ENCODE measurements around the gene TESK2.
A peak's percentile ranks its signal among the peaks of the same experiment; 100 is the strongest.

The TESK2 gene

DNA sequence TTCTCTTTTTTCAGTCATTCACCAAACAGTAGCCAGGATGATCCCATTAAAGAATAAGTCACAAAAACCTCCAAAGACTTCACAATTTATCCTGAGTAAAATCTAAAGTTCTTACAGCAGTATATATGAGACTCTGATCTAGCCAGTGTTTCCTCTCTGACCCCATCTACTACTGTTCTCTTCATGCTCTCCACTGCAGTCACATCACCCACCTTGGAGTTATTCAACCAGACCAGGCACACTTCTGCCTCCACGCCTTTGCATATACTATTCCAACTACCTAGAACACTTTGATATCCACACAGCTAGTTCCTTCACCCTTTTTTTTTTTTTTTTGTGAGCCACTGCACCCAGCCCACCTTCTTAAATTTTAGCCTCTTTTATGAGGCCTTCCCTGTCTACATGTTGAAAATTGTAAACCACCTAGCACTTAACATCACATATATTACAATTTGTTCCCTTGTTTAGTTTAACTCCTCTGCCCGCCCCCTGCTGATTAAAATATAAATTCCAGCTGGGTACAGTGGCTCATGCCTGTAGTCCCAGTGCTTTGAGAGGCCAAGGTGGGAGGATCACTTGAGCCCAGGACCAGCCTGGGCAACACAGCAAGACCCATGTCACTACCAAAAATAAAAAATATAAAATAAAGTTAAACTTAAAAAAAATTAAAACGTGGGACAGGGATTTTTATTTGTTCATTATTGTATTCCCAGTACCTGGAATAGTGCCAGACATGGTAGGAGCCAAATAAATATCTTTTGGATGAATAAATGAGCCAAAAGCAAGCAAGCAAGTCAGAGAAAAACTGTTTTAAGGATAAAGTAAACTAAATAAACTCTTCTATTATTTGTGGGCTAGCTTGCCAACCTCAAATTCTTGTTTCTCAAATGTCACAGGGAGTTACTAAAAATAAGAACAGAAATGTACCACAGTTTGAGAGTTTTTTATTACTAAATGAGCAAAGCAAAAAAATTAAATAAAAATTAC is 115.6 kb downstream of the TESK2 start:
- DNase-seq (ENCODE audit: low spot score), result peak; percentile 5

DNA sequence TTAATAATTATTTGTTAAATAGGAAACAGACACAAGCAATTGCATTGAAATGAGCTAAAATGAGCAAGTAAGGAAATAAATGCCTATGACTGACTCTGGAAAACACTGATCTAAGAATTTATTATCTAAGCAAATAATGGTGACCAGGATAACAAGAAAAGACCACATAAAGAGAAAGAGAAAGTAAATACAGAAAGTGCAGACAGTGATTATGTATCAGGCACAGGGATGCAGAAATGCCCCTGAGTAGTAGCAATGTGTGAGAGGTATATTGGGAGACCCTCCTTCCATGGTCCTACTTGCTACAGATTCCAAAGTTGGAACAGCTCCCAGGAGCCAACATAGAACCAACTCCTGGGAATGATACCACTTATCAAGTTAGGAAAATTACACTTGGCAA is 117.4 kb downstream of the TESK2 start:
- no peak for DNase-seq (ENCODE audit: low spot score)

DNA sequence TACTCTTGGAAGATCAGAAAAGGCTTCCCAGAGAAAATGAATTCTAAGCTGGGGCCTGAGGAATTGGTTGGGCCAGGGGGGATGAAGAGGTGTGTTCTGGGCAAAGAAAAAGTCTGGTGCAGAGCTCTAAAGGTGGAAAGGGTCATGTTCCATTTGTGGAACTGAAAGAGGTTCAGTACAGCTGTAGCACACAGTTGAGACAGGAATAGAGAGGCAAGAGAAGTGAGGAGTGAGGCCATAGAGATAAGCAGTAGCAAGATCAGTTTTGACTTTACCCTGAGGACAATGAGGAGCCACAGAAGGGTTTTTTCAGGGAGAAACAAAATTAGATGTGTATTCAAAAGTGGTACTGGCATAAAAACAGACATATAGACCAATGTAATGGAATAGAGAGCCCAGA is 120.4 kb downstream of the TESK2 start:
- DNase-seq (ENCODE audit: low spot score), result no peak

DNA sequence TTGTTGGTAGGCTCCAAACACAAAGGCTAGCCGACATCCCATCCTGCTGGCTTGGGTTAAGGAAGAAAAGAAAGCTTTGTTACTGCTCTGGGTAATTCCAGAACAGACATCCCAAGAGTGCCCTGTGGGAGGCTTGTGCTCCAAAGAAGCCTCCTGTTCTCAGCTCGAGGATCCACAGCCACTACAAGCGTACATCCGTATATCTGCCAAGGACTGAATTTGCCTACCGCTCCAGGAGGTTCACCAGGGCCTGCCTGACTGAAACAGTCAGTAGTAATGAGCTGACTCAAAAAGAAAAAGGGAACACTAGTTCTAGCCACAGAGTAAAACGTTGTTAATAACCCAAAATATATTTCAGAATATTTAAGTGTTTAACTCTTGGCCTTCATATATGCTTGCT is 125.9 kb downstream of the TESK2 start:
- no peak for DNase-seq (ENCODE audit: low spot score)

DNA sequence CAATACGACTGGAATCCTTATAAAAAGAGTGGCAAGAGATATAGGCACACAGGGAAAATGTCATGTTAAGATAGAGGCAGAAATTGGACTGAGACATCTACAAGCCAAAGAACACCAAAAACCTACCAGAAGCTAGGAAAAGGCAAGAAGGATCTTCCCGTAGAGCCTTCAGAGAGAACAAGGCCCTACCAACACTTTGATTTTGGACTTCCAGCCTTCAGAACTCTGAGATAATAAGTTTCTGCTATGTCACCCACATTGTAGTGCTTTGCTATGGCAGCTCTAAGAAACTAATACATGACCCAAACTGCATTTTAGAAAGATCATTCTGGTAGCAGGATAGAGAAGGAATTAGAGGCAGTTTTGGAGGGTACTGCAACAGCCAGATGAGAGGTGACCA is 126.7 kb downstream of the TESK2 start:
- no peak for DNase-seq (ENCODE audit: low spot score)

DNA sequence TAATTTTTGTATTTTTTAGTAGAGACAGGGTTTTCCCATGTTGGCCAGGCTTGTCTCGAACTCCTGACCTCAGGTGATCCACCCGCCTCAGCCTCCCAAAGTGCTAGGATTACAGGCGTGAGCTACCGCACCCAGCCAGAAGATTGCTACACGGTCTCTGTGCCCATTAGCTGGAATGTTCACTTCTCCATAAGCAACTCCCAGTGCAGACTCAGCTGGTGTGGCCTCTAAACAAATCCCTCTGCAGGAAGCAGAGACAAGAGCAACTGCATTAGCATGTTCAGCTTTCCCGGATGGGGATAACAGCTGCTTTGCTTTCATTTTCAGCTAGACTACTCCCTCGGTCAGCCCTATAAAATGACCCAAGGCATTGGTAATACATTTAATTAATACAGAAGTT is 130.0 kb downstream of the TESK2 start:
- DNase-seq (ENCODE audit: low spot score), result peak; percentile 80

DNA sequence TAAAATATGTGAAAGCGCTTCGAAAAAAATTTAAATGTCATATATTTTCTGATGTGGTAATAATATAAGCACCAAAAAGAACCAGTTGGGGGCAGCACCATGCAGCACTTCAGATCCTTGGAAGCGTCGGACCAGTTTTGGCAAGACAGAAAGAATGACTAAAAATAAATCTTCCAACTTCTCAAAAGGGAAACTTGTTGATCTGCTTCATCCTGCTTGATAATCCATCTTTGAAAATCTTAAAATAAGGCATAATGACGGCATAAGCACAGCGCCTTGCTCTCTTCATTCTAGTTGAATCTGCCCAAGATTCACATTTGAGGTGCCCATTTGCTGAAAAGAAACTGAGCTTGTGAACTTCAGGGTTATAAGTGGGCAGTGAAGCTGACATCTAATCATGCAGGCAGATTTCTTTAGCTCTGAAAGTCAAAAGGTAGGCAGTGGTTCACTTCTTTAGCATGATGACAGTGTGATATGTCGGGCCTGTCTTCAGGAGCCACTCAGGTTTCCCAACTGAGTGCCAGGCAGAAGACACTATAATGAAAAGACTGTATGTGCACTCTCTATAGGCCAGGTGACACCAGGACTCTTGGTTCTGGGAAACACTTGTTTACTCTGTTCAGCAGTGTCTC is 131.0 kb downstream of the TESK2 start:
- DNase-seq (ENCODE audit: low spot score), result peak; percentile 65

DNA sequence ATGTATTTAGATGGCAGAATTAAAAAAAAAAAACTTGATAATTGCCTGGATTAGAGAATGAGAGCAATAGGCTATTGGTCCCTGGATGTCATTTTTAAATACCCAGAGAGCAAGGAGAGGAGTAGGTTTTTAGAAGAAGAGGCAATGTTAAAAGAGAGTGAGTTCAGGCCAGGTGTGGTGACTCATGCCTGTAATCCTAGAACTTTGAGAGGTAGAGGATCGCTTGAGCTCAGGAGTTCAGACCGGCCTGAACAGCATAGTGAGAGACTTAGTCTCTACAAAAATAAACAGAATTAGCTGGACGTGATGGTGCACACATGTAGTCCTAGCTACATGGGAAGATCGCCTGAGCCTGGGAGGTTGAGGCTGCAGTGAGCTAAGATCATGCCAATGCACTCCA is 134.8 kb downstream of the TESK2 start:
- no peak for DNase-seq (ENCODE audit: low spot score)

DNA sequence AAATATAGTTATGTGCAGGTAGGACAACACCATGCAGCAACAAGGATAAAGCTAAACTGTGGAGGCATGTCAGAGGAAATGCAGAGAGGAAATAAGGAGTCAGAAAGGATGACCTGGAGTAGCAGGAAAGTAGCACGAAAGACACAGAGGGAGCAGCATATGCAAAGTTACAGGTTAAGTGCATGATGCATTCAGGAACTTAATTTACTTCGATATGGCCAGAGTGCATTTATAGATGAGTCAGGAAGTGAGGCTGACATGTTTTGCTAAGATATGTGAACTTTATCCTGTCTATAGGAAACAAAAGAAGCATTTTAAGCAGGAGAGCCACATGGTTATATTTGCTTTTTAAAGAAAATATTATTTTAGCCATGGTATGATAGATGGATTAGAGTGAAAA is 135.3 kb downstream of the TESK2 start:
- DNase-seq (ENCODE audit: low spot score), result no peak

DNA sequence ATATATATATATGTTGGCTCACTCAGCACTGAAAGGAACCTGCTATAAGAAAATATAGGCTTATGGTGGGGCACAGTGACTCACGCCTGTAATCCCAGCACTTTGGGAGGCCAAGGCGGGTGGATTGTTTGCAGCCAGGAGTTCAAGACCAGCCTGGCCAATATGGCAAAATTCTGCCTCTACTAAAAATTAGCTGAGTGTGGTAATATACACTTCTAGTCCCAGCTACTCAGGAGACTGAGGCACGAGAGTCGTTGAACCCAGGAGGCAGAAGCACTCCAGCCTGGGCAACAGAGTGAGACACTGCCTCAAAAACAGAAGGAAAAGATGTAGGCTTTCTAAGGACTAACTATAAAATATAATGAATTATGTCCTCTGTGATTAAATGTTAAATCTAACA is 136.1 kb downstream of the TESK2 start:
- DNase-seq (ENCODE audit: low spot score), result no peak

DNA sequence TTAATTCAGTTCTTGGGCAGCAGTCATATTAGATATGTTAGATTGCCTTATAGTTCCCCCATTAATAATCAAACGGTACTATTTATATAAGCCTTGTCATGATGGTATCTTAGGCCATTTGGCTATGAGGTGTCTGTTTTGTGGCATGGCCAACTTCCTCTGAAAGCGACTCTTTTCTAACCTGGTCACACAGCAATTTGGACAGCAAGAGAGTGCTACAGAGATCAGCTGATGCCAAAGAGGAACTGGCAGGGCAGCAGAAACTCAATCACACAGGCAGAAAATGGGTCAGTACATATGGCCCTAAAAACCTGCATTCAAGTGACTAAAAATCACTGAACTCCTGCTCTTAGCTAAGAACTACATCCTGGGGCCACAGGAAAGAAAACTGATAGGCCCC is 137.3 kb downstream of the TESK2 start:
- no peak for DNase-seq (ENCODE audit: low spot score)

DNA sequence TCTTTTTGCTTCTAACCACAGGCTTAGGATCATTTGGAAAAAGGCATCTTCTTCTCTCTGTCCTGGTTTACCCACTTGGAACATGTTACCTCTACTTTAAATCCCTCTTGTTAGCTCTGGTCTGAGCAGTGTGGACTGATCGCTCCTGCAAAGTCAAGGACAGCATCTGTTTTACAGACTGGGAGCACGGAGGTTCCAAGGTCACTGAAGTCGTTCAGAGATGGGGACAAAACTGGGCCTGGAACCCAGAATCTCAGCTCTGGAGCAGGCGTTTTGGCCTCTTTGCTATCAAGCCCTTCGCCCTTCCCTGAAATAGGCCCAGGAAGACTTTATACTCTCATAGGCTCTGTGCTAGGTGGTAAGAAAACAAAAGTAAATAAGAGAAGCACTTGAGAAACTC is 139.5 kb downstream of the TESK2 start:
- no peak for DNase-seq (ENCODE audit: low spot score)

DNA sequence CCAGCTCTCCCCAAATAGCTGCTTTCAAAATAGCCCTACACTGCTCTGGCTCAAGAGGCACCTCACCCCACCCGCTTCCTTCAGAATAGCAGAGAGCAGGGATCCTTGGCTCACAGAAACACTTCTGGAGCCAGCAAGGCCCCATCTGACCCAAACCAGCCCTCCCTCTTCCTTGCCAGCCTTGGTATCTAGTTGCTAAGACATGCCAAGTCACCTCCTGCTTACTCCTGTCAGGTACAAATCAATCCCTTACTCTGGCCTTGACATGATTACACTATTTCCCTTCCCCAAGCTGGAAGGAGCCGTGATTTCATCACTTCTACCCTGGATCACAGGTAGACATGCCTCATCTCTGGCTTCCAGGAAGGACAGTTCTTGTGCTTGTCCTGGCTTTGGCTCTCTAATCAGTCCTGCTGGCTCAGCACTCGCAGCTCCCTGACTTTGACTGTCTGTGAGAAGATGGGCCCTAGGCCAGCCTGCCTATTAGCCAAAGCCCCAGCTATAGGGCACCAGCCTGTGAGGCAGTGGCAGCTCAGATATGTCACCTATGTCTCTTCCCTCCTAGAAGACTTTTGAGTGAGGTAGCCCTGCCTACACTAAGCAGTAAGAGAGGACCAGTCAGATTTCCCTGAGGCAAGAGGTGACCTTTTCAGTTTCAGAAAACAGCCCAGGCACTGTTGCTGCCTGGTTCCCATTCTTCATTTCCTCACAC is 141.8 kb downstream of the TESK2 start:
- no peak for DNase-seq (ENCODE audit: low spot score)

DNA sequence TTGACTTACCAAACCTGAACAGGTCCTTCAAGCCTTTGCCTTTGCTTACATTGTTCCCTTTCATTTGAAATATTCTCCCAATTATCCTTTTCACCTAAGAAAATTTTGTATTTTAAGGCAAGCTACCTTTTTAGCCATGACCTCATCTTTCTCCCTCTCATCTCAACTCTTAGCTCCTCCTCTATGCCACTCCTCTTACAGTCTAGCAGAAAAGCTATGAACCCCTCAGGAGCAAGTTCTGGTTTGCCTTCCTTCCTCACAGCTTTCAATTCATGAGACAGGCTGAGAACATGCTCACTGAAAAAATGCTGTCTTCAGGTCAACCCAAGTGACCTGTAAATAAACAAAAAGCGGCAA is 142.4 kb downstream of the TESK2 start:
- no peak for DNase-seq (ENCODE audit: low spot score)

DNA sequence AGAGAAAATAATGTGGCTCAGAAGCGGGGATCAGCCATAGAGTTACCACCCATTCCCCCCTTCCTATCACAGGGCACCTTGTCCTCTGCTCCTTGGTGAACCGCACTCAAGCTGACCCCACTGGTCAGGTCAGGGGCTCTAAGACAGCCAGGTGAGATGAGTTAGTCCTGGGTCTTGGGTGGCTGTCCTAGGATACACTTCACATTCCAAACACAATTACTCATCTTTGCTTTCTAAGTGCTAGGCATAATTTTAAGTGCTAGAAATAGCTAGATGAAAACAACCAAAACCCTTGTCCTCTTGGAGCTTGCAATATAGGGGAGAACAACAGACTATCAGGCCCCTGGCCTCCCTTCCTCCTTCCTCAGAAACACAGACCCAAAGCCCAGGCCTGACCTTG is 142.9 kb downstream of the TESK2 start:
- peak; percentile 49 for DNase-seq (ENCODE audit: low spot score)

DNA sequence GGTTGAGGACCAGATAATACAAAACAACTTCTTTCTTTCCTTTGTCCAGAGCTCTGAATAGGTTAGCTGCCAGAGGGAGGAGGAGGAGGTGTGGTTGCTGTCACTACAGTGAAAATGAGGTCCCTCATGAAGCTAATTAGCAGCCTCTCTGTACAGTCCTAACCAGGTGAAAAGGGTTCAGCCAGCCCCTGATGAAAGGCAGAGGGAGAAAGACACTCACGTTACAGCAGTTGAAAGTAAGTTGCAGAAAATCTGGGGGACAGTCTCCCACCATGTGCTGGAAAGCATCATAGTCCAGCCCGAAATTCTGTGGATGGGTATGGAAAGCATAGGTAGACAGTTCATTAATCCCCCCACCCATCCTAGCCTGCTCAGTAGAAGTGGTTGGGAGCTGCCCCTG is 144.5 kb downstream of the TESK2 start:
- no peak for DNase-seq (ENCODE audit: low spot score)

DNA sequence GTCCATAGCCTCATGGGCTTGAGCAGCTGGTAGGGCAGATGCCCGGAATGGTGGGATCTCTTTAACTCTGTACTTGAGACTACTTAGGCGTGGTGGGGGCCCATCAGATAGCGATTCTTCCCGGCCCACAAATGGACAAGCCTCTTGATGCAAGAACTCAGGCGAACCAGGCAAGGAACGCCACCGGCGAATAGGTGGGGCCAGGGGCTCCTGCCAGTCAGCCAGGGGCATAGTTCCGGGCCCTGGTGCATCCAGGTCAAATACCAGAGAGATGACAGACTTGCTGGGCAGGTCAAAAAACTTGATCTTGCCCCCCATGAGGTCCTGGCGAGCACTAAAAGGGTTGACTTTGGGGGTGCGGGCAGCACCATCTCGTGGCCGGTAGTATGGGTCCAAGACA is 145.9 kb downstream of the TESK2 start:
- DNase-seq (ENCODE audit: low spot score), result no peak

DNA sequence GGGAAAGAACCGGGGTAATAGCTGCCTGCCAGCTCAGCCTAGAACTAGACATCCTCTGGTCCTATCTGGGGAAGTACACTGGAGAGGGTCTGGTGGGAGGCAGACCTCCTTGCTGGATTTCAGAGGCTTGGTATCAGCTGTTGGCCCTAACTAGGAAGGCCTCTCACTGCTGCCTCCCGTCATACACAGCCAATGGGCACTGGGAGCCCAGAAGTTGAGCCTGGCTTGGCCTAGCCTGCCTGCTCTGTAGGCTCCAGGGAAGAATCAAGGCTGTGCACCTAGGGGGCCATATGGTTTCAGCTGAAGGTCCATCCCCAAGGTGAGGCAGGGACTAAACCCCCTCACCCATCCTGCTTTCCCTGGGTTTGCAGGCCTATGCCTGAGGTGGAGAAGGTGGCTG is 146.5 kb downstream of the TESK2 start:
- no peak for DNase-seq (ENCODE audit: low spot score)

DNA sequence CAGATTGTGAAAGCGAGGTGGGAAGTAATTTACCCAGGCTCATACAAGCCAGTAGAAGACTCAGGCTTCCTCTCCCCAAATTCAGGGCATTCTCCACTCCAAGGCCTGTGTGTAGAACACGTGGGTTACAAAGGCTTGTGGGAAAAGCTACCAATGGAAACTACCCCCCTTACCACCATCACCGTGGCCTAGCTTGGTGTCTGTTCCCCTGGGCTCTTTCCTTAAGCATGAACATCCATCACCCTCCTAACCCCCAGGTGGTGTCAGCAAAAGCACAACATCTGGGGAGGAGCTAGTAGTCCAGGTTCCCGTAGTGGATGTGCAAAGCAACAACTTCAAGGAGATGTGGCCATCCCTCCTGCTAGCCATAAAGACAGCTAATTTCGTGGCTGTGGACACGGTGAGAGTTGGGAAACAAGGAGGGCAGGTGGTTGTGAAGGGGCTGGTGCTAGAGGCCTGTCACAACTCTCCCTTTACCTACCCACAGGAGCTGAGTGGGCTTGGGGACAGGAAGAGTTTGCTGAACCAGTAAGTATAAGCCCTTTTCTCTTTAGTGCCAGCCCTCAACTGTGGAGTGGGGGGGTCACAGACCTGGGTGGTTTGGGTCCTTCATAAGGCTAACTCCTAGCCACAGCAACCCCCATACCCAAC is 150.0 kb downstream of the TESK2 start:
- DNase-seq (ENCODE audit: low spot score), result no peak

DNA sequence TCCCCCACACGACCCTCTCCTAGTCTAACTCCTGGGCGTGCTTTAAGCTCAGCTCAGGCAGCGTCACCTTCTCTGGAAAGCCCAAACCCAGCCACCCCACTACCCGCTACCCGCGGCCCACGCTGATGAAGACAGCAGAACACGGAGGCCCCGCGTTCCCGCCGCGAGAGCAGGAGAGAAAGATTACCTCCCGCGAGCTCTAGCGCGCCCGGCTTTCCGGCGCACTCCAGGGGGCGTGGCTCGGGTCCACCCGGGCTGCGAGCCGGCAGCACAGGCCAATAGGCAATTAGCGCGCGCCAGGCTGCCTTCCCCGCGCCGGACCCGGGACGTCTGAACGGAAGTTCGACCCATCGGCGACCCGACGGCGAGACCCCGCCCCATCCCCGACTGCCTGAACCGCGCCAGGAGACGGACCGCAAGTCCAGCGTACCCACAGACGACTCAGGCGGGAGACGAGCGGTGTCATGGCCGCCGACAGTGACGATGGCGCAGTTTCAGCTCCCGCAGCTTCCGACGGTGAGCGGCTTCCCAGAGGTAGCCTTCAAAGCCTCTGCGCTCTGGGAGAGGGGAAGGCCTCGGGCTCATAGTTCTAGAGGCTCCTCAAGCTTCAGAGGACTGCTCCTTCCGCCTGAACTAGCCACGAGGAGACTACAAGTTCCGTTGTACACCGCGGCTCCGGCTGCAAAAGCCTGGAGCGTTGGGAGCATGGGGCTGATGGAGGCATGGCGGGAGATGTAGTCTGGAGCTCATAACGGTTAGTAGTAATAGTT is 151.0 kb downstream of the TESK2 start, which contains the start of the genes MUTYH and TOE1:
MUTYH (minus strand) TSS at position 652 of the 770 bp plus-strand sequence. CDS start 5,935 bp downstream, outside the sequence.
TOE1 (plus strand) TSS at position 382 of the 770 bp plus-strand sequence; CDS start at position 465, 83 bp downstream.
- peak; percentile 96 for DNase-seq (ENCODE audit: low spot score)

DNA sequence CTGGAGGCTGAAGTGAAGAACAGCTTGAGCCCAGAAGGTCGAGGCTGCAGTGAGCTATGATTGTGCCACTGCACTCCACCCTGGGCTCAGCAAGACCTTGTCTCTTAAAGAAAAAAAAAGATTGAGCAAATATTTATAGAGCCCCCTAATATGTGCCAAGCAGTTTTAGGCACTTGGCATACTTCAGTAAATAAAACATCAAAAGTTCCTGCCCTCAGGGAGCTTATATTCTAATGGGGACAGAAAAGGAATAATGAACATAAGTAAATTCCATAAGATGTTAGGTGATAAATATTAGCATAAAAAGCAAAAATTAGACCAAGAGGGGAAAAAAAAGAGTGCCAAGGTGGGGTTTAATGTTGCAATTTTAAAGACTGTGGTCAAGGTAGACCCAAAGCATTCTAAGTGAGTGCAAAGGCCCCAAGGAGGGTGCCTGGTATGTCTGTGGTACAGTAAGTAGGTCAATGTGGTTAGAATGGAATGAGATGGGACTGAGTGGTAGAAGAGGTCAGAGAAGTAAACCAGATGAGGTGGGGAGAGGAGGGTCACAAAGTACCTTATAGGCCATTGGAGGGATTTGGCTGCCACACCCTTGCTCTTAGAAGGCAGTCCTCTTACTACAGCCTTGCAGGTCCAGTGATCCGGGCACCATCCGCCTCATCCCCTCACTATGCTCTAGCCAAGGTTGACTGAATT is 153.2 kb downstream of the TESK2 start:
- DNase-seq (ENCODE audit: low spot score), result no peak
